HS-27A (cell line): ENCODE measurements around the gene FGD5.

Experiments
- DNase-seq: peaks from one replicate; pipeline ENCODE4 v3.0.0-alpha.2; 2012; ENCODE audit warnings: low read depth, missing footprints

FGD5 gene

DNA sequence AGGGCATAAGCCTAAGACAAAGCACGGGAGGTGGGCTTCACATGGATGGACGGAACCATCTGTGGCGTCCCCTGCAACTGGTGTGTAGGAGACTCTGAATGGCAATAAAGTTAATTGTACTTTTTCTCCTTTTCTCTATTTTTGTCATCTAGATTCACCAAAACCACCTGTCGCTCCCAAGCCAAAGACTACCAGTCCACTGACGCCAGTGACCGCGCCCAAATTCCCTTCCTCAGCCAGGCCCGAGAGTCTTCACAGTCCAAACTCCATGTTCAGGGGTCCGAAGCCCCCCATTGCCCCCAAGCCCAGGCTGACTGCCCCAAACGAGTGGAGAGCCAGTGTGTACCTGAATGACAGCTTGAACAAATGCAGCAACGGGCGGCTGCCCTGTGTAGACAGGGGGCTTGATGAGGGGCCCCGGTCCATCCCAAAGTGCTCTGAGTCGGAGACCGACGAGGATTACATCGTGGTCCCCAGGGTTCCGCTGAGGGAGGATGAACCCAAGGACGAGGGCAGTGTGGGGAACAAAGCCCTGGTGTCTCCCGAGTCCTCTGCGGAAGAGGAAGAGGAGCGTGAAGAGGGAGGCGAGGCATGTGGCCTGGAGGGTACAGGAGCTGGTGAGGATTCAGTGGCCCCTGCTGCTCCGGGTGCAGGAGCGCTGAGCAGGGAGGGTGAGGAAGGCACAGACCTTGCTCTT lies at the start of gene FGD5:
Gene FGD5, plus strand, starts transcription at position 159 of the 697 bp plus-strand sequence. Its CDS starts 110 bp downstream, at position 269.
- DNase-seq, result no peak

DNA sequence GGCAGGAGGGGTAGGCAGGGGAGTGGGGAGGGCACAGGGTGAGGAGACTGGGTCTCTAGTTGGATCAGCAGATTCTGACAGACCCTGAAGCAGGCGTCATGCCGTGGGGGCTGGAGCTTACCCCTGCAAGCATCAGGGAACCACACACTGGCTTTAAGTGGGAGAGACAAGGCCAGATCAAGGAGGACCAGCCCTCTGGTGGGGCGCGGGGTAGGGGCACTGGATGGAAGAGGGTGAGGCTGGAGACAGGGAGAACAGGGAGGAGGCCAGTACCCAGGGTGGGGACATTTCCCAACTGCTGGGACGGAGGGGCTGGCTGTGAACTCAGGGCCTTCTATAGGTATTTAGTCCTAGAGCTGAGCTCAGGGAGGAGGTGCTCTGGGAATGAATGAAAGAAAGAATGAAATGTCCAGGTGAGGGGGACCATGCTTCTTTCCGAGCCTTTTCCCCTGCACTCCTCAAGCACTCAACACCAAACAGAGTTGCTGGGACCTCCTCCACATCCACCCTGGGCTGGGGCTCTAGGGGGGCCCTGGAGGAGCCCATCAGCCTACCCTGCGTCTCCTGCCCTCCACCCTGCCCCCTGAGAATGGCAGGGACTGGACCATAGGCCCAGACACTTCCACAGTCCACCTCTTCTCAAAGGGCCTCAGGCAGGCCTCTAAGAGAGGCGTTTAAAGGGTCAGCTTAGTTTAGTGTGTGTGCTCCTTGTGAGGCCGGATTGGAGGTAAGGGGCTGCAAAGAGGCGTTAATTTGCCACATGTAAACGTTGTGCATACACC lies 49.0 kb upstream of the FGD5 start:
- no peak for DNase-seq

DNA sequence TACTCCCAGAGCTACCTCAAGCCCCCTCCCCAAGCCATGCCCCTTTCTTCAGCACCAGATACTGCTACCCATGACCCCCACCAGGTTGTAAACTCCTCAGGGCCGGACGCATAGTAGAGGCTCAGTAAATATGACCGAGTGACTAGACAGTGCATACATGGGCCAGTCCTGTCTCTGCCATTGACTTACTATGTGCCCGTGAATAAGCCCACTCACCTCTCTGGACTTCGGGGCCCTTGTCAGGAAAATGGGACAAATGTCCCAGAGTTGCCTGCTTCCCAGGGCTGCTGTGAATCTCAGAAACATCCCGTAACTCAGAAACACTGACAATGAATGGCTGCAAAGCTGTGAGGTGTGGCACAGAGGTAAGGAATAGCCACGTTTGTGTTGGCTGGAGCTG lies 48.2 kb upstream of the FGD5 start:
- no peak for DNase-seq

- no peak for DNase-seq
Observed at GRCh38 chr3:14771593-14772497, 46.9 kb upstream of the FGD5 start.

DNA sequence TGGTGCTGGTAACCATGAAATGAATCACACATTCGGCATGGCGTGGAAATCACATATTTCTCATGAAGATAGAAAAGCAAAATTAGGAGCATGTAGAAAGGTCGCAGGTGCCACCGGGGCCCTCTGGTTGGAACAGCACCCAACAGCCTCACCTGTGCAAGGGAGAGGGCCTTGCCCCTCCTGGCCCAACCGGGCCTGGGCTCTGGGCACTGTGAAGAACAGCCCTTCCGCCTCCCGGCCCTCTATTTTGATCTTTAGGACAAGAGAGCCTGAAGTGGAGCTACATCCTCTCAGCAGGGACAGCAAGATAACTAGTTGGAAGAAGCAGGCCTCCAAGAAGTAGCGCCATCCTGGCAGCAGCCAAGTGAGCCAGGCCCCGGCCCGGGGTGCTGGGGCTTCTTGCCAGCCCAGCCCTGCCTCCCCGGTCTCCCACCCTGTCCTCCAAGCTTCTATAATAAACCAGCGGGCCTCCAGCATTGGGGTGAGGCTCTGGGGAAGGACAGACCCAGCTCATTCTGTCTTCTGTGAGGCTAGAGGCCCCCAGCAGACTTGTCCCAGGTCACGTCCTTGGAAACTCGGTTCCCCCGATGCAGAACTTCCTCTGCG lies 46.1 kb upstream of the FGD5 start:
- DNase-seq, result no peak

DNA sequence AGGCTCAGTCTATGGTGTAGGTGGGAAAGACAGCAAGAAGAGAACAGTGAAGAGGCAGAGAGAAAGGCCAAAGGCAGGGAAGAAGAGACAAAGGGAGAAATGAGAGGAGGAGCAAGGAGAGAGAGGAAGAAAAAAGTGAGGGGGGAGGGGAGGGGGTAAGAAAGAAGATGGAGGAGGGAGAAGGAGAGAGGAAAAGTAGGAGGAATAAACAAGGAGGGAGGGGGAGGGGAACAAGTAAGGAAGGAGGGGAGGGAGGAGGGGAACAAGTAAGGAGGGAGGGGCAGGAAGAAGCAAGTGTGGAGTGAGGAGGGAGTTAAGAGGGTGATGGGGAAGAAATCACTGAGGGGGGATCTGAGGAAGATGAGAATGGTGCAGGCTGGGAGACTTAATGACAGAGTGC lies 45.5 kb upstream of the FGD5 start:
- no peak for DNase-seq

DNA sequence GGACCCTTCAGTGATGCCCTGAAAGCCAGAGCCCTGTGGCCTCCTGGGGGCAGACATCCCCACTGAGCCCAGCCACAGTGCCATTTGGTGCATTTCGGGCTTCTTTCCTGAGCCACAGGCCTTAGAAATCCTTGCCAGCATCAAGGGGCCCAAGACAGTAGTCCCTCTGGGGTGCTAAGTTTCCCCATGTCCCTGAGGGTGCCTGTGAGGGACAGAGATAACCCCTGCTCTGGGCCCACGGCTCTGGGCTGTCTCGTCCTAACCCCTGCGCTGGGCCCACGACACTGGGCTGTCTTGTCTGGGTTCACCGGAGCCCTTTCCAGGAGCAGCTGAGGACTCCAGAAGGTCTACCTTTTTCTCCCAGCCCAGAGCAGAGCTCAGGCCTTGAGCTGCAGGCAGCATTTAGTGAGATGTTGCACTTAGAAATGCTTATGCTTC lies 45.1 kb upstream of the FGD5 start:
- no peak for DNase-seq

- no peak for DNase-seq
Observed at GRCh38 chr3:14774431-14774830, 44.3 kb upstream of the FGD5 start.

GRCh38 chr3:14775011-14775410 lies 43.8 kb upstream of the FGD5 start:
- no peak for DNase-seq

DNA sequence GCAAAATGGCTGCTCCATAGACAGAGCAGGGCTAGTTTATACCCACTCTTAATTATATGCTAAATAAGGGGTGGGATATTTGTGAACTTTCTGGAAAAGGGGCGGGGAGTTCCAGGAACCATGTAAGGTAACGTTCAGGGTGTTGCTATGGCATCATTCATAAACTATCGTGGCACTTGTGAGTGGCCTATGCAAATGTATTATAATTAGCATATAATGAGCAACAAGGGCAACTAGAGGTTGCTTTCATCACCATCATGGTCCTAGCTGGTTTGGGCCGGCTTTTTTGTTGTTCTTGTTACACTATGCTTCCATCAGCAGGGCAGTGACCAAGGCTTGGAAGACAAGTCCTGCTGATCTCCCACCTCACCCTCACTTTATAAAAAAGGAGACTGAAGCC lies 43.2 kb upstream of the FGD5 start:
- no peak for DNase-seq

DNA sequence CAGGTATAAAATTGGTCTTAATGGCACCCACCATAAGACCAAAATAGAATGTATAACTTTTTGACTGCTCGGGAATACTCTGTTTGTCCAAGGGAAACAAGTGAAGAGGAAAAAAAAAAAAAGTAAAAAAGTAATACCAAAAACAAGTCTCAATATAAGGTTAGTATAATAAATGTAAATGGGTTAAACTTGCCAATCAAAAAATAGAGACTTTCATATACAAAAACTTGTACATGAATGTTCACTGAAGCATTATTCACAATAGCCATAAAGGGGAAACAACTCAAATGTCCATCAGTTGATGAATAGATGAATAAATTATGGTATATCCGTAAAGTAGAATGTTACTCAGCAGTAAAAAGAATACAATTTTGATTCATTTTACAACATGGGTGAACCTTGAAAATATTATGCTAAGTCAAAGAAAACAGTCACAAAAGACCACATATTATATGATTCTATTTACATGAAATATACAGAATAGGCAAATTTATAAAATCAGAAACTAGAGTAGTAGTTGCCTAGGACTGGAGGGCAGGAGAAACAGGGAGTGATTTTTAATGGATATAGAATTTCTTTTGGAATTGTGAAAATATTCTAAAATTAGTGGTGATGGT lies 39.6 kb upstream of the FGD5 start:
- no peak for DNase-seq

DNA sequence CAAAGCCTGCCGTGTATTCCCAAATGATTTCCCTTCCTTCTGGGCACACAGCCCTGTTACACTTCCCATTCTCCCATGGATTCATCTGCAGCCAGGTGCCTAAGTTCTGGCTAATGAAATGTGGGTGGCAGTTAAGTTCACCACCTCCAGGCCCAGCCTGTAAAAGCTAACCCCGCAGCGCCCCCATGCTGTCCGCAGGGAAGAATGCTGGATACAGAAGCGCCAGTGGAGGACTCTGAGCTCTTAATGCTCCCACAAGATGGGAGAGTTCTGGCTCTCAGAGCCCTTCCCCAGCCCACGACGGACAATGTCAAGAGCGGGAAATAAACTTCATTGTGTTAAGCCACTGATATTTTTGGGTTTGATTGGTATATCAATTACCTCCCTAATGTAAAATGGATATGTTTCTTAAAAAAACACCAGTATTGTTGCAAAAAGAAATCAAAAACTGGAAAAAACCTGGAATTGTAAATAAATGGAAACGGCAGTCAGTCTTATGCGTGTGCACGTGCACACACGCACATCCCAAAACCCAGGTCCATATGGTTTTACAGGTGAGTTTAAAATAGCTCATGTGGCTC lies 37.7 kb upstream of the FGD5 start:
- DNase-seq, result no peak

DNA sequence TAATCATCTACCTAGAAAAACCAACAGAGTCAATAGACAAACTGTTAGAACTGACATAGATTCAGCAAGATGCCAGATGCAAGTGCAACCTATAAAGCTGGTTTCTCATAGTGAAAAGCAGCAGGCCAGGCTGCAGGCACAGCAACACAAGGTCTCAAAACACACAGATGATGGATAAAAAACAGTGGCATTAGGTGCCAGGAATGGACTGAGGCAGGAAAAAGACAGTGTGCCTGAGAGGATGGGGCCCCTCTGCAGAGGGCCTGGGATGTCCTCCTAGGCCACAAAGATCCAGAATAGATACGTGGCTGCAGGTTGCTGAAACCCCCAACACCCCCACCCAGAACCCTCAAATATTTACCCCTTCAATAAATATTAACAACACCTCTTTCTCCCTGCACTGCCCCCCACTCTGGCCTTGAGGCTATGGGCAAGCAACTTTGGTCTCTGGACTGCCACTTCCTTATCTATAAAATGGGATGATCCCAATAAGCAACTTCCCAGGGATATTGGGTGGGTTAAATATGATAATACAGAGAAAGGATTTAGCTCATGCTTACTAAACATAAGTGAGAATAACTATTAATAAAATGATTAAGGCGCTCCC lies 35.2 kb upstream of the FGD5 start:
- no peak for DNase-seq

DNA sequence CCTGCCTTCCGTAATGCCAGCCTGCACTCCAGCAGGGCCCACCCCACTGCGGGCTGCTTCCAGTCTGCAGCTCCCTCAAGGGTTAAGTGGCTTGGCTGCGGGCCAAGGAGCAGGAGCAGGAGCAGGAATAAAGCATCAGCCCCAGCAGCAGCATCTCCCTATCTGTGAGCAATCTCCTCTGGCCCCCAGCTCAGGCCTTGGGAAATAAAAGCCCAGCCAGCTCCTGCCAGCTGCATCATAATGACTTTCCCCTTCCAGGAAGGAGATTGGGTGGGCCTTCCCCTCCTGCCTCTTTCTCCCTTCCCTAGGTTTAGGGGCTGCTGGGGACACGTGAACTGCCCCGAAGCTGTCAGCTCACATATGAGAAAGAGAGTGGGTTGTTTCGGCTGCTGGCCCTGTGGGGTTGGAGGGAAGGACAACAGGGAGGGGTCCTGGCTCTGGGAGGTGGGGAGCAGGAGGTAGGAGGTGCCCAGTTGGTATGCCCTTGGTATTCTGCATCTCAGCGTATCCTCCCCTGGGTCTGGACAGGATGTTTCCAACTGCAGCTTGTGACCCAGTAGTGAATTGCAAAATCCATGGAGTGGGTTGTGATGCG lies 34.6 kb upstream of the FGD5 start:
- no peak for DNase-seq

- DNase-seq, result no peak
Observed at GRCh38 chr3:14785207-14786155, 33.3 kb upstream of the FGD5 start.

- no peak for DNase-seq
Observed at GRCh38 chr3:14786369-14786768, 32.4 kb upstream of the FGD5 start.

GRCh38 chr3:14787630-14788029 lies 31.1 kb upstream of the FGD5 start:
- DNase-seq, result no peak

DNA sequence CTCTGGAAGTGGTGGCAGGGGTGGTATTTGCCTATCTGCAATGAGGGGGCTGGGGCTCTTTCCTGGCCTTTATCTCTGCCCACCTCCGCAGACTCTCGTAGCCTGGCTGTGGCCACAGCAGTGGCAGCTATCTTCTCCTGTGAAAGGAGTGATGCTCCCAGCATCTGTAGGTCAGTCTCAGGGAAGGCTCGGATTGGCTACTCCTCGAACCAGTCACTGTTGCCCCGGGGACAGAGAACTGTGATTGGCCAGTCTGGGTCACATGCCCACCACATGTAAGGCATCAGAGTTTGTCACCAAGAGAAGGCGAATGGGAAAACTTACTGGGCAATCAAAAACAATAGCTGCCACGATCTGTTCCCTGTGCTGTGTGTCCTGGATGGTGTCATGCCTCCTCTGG lies 30.1 kb upstream of the FGD5 start:
- no peak for DNase-seq

- no peak for DNase-seq
Observed at GRCh38 chr3:14789221-14789620, 29.5 kb upstream of the FGD5 start.
